Left hindlimb (tissue), 1 donor: ENCODE results near the gene PSG11.
"Not testable (repeated sequence)": the region's sequence is repeated elsewhere in the genome, so short reads cannot be mapped to it uniquely, and the experiment has no call there.

Experiments used
- DNase-seq: peaks from one replicate; pipeline ENCODE4 v3.0.0-alpha.2; 2018

Gene PSG11

GRCh38 chr19:42988206-42988605 is 38.1 kb downstream of the PSG11 start:
- DNase-seq = not testable (repeated sequence)

DNA sequence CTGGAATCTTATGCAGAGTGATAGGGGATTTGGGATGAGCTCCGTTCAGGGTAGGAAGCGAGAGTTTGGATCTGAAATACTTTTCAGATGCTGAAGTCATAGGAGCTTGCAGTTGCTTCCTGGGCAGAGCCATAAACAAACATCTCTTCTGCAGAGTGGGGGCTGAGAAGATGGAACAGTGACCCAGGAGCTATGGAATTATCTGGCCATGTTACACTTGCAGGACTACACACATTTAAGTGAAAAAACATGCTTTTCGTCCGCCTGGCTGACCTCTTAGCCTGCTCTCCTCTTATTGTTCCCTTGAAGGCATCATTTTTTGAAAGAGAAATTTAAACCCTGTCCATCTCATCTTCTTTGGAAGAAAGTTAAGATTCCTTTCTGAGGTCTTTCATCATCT is 40.7 kb downstream of the PSG11 start:
- no peak for DNase-seq

GRCh38 chr19:42982111-42982510 is 44.2 kb downstream of the PSG11 start:
- not testable (repeated sequence) for DNase-seq

DNA sequence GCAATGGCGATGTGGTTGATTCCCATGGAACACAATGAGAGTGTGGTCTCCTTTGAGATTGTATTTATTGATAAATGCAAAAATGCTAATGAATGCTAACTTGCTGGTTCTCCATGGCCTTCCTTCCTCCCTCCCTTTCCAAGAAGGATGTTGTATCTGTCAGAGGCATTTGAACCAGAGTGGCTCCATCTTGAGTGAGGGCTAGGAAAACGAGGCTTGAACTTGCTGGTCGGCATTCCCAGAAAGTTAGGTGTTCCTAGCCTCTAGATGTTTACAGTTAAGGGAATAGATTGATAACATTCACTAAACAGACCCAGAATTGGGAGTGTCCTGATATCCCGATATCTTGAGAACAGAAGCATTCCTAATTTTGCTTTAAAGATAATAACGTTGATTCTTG is 54.8 kb downstream of the PSG11 start:
- not testable (repeated sequence) for DNase-seq

DNA sequence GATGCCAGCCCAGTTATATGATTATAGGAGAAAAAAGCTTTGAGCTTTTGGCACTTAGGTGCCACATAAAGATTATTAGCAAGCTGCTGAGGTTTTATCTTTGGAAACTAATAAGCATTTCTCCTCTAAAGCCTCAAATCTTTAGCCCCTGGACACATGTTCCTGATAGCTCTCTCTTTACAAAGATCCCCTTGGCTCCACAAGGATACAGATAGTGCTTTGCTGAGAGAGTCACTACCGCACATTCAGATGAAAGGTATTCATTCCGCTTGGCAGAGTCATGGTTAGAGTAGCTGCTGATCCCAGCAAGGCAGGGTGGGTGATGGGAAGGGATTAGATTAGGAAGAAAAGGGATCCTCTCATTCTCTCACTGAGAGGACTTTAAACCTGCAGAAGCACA is 61.1 kb downstream of the PSG11 start:
- DNase-seq = no peak

DNA sequence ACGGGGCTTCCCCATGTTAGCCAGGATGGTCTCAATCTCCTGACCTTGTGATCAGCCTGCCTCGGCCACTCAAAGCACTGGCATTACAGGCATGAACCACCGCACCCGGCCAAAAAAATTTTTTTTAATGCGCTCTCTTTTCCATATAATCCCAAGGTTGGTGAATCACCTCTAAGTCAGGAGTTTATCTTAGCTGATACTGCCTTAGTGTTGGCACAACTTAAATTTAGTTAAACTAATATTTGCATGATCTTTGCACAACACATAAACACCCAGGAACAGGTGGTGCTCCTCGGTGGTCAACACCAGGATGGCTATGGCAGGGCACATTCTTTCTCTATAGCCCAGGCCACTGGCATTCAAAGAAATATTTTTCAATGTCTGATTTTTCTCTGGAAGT is 65.2 kb downstream of the PSG11 start:
- no peak for DNase-seq
